Fibroblast of skin of right quadriceps (primary cell): ENCODE data around the gene SDHAF2.
"Not testable (repeated sequence)": the region's sequence is repeated elsewhere in the genome, so short reads cannot be mapped to it uniquely, and the experiment has no call there.

Experiments
- DNase-seq: peaks from one replicate; pipeline ENCODE4 v3.0.0-alpha.2; 2013

Gene SDHAF2

GRCh38 chr11:61429691-61430582 lies at the start of gene SDHAF2, which contains the start of gene CPSF7:
TSS of gene SDHAF2 (plus strand) at chr11:61430124. CDS start at chr11:61430147, 23 bp downstream.
TSS of gene CPSF7 (minus strand) at chr11:61429975. CDS start at chr11:61429235, 740 bp downstream.
- DNase-seq: peak; percentile 95

DNA sequence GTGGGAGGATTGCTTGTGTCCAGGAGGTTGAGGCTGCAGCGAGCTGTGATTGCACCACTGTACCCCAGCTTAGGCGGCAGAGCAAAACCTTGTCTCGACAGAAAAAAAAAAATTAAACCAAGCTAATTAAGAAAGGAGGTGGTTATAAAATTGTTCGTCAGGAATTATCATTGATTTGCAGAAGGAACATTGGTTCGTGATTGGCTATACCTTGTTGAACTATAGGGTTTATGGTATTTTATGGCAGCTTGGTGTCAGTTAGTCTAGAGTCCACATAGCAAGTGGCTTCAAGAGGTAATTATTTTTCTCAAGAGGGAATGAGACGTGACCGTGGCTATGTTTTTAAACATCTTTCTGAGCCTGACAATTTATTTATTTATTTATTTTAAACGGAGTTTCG lies 49.0 kb upstream of the SDHAF2 start:
- DNase-seq: no peak

GRCh38 chr11:61383859-61384258 lies 46.1 kb upstream of the SDHAF2 start:
- not testable (repeated sequence) for DNase-seq

DNA sequence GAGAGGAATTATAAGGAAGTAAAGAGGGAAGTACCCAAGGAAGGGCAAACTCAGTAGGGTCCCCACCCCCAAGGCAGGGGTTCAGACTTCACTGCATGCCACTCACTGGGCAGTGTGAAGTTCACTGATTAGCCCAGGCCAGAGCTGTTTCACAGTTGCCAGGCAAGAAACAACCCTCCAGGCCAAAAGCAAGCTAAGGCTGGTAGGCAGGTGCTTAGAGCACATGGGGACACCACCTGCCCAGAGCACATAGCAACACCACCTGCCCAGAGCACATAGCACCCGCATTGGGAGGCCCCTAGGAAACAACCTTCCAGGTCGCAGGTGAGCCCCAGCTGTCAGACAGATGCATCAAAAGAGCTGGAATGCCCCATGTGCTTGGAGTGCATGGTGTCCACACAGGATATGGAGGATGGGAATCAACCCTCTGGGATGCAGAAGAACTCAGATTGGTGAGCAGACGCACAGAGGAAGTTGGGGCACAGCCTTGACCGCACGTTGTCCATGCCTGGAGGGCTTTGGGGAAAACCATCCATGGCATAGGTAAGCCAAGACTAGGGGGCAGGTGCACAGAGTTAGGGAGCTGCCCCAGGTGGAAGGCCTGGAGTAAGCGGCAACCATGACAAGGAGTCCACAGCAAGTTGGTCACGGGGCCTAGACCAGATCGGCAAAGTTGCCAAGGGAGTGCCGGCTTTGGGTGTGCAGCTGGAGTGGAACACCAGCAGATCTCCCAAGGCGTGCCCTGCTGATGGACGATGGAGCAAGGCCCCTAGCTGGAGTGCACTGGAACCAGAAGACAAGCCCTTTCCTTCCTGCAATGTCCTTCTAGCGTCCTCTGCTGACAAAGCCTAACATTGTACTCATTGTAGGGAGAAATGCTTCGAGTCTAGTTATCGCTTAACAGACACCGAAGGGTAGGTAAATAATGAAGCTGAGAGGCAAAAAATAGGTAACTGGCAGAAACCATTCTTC lies 45.4 kb upstream of the SDHAF2 start:
- DNase-seq: peak; percentile 22

- no peak for DNase-seq
These were observed 39.8 kb upstream of the SDHAF2 start for GRCh38 chr11:61390161-61390560.

GRCh38 chr11:61392981-61393595 lies 36.8 kb upstream of the SDHAF2 start:
- DNase-seq: peak; percentile 40

DNA sequence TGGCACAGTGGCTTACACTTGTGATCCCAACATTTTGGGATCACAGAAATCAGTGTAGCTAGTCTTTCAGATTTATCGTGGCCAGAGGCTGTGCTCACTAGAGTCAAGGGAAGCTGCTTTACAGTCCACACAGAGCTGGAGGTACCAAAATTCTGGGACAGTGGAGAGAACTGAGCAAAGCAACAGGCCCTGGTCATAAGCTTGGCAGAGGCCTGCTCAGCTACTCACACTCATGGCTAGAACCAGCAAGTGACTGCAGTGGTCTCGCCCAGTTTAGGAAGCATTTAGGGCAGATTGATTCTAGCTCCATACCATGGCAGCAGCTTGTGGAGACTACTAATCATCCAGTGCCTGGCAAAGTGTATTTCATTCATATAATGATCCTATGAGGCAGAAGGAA lies 28.8 kb upstream of the SDHAF2 start:
- no peak for DNase-seq

GRCh38 chr11:61401573-61401972 lies 28.4 kb upstream of the SDHAF2 start:
- no peak for DNase-seq

DNA sequence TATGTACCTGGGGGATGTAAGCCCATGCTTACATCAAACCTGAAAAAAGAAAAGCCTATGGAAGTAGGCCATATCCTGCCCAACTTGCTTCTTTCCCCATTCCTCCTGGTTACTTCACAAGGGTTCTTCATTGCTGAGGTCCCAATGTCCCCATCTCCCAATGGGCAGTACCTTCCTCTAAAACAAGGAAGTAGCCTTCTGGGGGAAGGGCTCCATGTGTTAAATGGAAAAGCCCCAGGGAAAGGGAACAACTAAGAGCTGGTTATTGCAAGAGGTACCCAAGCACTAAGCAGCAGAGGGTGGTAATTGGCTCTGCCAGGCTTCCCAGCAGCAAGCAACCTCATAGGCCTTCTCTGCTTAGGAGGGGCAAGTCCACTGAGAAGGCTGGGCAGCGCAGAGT lies 26.3 kb upstream of the SDHAF2 start:
- DNase-seq: no peak

DNA sequence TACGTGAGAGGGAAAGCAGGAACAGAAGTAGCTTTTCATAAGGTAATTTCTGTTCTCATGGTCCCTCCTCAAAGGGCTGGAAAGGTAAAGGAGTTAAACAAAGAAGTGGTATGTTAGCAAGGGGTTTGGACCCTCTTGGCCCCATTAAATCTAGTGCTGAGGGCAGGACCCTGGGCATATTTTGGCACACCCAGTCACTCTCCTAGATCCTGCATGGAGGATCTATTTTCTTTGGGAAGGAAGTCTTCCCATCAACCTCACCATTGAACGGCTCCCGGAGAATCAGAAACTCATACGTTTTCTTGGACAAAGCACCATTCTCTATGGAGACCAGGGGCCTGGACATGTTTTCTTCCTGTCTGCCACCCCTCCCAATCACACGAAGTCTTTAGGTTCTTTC lies 25.8 kb upstream of the SDHAF2 start:
- no peak for DNase-seq

DNA sequence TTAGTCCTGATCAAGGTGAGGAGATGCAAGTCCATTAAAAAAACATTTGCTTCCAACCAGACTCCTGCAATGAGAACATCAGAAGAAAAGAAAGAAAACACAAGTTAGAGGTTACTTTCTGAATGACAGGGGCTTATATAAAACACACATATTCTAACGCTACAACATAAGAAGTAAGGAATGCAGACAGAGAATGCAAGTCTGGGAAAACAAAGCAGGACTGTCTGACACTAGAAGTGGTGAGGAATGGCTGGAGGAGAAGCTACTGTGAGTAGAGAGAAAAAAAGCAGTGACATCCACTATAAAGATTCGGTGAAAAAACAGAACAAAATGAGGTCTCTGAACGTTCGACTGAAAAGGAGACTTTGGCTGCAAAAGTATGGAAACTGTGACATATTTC lies 25.3 kb upstream of the SDHAF2 start:
- no peak for DNase-seq

- no peak for DNase-seq
These were observed 23.9 kb upstream of the SDHAF2 start for GRCh38 chr11:61406067-61406466.

- no peak for DNase-seq
These were observed 22.8 kb upstream of the SDHAF2 start for GRCh38 chr11:61406991-61407728.

DNA sequence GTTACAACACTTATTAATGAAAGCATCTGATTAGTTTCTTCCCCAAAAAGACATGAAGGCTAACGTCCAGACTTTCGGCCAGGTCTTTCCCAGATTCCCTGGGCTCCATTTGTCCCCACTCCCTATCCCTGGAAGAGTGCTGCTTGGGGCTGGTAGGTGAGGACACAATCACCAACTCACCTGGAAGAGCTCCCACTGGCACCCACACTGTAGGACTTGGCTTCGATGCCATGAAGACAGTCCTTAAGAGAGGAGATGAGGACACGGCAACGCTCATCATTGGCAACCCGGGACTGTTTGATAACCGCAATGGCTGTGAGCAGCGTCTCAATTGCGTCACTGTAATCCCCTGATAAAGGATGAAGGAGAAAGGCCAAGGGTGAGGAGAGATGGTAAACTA lies 18.3 kb upstream of the SDHAF2 start:
- DNase-seq: no peak

DNA sequence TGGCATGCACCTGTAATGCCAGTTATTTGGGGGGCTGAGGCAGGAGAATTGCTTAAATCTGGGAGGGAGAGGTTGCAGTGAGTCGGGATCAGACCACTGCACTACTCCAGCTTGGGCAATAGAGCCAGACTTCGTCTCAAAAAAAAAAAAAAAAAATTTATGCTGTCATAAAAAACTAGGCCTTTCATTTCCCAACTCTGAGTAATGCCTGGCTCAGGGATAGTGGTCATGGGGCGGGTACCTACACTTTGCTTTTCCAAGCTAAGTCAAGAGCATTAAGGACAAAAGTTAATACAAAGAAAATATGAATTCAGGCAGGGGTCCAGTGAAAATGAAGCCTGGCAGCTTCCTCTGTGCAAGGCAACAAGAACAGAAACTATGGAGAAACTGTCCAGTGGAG lies 16.4 kb upstream of the SDHAF2 start:
- DNase-seq: peak; percentile 8

DNA sequence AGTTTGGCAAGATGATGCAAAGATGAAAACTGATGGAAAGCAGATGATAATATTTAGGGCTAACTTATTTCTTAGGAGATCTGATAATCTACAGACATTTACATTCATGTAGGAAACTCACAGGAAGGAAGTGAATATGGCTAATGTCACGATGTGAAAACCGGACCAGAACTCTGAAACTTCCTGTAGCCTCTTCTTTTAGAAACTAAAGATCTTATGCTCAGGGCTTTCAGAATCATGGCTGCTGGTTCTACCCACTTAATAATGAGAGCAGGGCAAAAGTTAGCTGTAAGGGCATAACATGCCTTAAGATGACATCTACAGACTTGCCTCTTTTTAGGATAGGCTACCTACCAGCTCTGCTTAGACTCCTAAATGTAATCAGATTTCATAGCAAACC lies 15.4 kb upstream of the SDHAF2 start:
- DNase-seq: no peak

DNA sequence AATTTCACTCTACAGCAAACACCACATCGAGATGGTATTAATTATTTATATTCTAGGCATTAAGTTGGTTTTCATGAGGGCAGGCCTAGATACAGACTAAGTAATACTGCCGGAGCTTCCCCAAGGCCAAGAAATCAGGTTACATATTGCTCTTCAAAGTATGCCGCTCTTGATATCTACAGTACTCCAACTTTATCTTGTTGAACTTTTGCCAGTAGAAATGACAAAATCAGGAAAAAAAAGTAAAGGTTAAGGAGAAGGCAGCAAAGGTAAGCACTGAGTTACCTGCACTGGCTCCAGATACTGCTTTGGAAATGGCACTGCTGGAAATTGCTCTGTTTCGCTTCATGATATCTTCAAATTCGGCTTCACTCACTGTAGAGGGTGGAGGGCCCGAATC lies 14.5 kb upstream of the SDHAF2 start:
- no peak for DNase-seq

- DNase-seq: no peak
These were observed 13.0 kb upstream of the SDHAF2 start for GRCh38 chr11:61416941-61417340.

DNA sequence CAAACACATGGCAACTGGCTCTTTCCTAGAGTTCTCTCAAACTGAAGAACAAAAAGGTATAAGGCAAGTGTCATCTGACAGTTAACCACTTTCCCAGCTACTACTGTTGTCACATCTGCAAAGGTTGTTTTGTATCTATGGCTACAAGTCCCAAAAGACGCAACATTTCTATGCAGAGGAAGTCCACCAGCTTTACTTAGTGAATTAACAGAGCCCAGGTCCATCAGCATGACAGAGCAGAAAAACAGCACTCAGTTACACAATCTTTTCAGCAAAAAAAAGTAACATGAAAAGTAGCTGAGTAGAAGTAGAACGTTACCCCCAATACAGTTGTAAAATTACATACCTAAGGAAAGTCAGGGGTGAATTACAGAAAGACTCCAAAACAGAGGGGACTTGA lies 12.3 kb upstream of the SDHAF2 start:
- DNase-seq: no peak

- no peak for DNase-seq
These were observed 11.8 kb upstream of the SDHAF2 start for GRCh38 chr11:61418136-61418535.

- DNase-seq: no peak
These were observed 7.7 kb upstream of the SDHAF2 start for GRCh38 chr11:61422226-61422625.

GRCh38 chr11:61425367-61426131 lies 4.4 kb upstream of the SDHAF2 start:
- no peak for DNase-seq
